Measurements from ENCODE around the gene NRG3.

- no peak for TF ChIP-seq POLR2A (IDR thresholded peaks at IDR 0.05)
- TF ChIP-seq, protein P1, sequence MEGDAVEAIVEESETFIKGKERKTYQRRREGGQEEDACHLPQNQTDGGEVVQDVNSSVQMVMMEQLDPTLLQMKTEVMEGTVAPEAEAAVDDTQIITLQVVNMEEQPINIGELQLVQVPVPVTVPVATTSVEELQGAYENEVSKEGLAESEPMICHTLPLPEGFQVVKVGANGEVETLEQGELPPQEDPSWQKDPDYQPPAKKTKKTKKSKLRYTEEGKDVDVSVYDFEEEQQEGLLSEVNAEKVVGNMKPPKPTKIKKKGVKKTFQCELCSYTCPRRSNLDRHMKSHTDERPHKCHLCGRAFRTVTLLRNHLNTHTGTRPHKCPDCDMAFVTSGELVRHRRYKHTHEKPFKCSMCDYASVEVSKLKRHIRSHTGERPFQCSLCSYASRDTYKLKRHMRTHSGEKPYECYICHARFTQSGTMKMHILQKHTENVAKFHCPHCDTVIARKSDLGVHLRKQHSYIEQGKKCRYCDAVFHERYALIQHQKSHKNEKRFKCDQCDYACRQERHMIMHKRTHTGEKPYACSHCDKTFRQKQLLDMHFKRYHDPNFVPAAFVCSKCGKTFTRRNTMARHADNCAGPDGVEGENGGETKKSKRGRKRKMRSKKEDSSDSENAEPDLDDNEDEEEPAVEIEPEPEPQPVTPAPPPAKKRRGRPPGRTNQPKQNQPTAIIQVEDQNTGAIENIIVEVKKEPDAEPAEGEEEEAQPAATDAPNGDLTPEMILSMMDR (IDR thresholded peaks at IDR 0.05): no peak
Measured at GRCh38 chr10:82213784-82214183, 338.8 kb downstream of the NRG3 start.

All from testis (tissue), 2 donors.